GM19240 (cell line): Measurements from ENCODE around the gene ANKRD36.
"Not testable (repeated sequence)": the region's sequence is repeated elsewhere in the genome, so short reads cannot be mapped to it uniquely, and the experiment has no call there.

Experiments used
- DNase-seq: peaks from one replicate; pipeline ENCODE4 v3.0.0; 2011; ENCODE audit warnings: low spot score; ENCODE audit not compliant: insufficient read length

Gene ANKRD36

DNA sequence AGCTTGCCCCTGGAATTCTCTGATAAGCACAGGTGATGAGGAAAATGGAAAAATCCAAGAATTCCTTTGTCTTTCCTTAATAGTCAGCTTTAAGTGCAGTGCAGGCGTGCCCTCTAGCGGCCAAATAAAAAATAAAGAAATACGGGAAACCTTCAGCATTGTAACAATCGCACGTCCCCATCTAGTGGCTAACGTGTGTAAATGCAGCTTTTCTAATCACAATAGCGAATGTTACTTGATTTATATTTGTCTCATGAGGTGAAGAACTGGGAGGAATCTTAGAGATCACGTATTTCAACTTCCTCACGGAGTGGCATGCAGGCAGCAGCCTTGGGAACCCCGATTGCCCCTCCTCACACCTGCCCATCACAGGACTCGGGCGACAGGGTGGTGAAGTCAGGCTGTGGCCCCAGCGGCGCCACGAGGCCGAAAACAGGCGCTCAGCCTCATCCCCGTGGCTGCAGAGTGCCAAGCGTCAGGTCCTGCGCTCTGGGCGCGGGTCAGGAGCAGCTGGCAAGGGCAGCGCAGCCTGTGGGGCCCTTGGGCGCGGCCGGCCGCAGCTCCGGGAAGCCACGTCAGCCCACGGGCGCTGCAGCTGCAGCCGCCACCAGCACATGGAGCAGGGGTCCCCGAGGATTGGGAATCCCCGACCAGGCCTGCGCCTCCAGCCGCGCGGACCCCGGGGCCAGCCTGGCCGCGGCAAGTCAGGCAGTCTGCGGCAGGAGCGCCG lies 468 bp upstream of the ANKRD36 start:
- not testable (repeated sequence) for DNase-seq

DNA sequence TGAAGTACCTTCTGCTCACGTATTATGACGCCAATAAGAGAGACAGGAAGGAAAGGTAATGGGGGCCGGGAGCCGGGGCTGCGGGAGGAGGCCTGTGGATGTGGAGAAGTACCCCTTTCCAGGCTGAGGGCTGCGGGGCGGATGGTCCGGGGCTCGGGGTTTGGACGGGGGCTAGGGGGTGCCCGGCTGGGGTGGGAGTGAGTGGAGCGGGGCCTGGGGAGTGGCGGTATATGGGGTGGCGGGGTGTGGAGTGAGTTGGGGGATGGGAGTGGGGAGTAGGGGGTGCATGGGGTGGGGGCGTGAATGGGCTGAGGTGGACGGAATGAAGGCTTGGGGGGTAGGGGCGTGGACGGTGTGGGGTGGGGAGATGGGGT lies 916 bp downstream of the ANKRD36 start:
- not testable (repeated sequence) for DNase-seq

DNA sequence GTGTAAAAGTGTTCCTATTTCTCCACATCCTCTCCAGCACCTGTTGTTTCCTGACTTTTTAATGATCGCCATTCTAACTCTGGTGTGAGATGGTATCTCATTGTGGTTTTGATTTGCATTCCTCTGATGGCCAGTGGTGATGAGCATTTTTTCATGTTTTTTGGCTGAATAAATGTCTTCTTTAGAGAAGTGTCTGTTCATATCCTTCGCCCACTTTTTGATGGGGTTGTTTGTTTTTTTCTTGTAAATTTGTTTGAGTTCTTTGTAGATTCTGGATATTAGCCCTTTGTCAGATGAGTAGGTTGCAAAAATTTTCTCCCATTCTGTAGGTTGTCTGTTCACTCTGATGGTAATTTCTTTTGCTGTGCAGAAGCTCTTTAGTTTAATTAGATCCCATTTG lies 16.1 kb downstream of the ANKRD36 start:
- DNase-seq = not testable (repeated sequence)

DNA sequence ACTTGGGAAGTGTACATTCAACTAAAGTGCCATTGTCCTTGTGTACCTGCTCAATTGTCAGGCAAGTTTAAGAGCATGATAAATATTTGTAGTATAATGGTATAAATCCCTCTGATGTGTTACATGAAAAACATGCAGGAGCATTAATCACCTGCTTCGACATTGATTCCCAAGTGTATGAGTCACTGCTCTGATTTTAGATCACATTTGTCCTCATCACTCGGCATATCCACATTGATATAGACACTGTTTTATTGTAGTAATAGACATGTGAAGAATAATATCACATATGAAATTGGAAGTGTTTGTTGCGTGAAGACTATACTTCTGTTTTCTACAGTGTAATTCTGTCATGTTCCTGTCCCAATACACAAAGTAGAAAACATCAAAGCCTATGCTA lies 31.1 kb downstream of the ANKRD36 start:
- not testable (repeated sequence) for DNase-seq

DNA sequence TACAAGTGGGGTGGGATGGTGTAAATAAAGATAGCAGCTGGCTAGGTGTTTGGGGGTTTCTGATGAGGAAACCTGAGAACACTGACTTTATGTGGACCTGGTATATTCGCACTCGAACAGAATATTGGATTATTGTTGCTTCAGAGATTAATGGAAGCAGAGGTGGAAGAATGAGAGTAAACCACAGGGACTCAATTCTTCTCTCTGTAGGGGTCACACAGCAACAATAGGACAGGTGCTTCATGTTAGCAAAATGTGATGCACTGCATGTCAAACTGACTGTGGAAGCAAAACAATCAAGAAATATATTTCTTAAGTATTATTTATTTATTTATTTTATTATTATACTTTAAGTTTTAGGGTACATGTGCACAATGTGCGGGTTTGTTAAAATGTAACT lies 53.6 kb downstream of the ANKRD36 start:
- not testable (repeated sequence) for DNase-seq

DNA sequence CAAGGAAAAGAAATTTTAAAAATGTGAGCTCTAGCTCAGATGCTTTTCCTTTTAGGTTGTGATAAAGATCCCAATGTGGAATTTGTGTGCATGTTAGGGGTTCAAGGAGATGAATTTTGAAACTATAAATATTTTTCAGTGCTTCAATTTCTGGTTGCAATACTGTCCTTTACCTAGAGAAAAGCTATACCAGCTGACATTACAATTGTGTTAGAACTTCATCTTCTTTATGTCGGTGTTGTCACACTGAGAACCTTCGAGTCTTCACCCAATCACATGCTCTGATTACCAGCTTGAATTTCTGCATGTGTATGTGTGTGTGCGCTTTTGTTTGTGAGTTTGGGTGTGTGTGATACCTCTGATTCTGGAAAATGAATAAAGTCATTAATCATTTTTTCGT lies 55.0 kb downstream of the ANKRD36 start:
- not testable (repeated sequence) for DNase-seq

DNA sequence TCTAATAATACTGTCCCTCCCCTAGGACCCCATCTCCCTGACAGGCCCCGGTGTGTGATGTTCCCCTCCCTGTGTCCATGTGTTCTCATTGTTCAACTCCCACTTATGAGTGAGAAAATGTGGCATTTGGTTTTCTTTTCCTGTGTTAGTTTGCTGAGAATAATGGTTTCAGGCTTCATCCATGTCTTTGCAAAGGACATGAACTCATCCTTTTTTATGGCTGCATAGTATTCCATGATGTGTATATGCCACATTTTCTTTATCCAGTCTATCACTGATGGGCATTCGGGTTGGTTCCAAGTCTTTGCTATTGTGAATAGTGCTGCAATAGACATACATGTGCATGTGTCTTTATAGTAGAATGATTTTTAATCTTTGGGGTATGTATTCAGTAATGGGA lies 55.6 kb downstream of the ANKRD36 start:
- not testable (repeated sequence) for DNase-seq

DNA sequence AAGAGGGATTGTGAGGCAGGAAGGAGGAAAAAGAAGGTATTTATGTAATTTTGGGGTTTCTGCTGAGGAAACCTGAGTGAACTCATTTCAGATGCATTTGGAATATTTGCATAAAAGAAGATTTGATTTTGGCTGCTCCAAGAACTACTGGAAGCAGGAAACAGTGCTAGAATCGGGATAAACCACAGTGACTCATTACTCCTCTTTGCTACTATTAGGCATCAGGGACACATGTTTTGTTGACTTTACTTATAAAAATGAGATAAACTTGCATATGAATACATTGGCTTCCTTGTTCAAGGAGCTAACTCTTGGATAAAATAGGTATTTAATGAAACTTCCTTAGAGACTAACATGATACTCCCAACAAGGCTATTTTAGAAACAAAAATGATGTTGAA lies 67.4 kb downstream of the ANKRD36 start:
- not testable (repeated sequence) for DNase-seq

DNA sequence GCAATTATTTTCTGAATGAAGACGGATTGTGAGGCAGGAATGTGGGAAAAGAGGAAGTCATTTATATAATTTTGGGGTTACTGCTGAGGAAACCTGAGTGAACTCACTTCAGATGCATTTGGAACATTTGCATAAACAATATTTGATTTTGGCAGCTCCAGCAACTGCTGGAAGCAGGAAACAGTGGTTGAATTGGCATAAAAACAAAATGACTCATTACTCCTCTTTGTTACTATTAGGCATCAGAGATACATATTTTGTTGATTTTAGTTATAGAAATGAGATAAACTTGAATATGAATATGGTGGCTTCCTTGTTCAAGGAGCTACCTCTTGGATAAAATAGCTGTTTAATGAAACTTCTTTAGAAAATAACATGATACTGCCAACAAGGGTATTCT lies 82.4 kb downstream of the ANKRD36 start:
- DNase-seq = not testable (repeated sequence)

DNA sequence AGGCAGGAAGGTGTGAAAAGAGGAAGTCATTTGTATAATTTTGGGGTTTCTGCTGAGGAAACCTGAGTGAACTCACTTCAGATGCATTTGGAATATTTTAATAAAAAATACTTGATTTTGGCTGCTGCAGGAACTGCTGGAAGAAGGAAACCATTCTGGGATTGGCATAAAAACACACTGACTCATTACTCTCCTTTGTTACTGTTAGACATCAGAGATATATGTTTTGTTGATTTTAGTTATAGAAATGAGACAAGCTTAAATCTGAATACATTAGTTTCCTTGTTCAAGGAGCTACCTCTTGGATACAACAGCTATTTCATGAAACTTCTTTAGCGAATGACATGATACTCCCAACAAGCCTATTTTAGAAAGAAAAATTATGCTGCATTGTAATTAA lies 84.3 kb downstream of the ANKRD36 start:
- DNase-seq = not testable (repeated sequence)

DNA sequence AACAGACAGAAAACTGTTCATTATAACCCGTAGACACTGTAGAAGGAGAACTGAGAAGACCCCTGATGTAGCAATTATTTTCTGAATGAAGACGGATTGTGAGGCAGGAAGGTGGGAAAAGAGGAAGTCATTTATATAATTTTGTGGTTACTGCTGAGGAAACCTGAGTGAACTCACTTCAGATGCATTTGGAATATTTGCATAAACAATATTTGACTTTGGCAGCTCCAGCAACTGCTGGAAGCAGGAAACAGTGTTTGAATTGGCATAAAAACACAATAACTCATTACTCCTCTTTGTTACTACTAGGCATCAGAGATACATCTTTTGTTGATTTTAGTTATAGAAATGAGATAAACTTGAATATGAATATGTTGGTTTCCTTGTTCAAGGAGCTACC lies 87.9 kb downstream of the ANKRD36 start:
- not testable (repeated sequence) for DNase-seq

DNA sequence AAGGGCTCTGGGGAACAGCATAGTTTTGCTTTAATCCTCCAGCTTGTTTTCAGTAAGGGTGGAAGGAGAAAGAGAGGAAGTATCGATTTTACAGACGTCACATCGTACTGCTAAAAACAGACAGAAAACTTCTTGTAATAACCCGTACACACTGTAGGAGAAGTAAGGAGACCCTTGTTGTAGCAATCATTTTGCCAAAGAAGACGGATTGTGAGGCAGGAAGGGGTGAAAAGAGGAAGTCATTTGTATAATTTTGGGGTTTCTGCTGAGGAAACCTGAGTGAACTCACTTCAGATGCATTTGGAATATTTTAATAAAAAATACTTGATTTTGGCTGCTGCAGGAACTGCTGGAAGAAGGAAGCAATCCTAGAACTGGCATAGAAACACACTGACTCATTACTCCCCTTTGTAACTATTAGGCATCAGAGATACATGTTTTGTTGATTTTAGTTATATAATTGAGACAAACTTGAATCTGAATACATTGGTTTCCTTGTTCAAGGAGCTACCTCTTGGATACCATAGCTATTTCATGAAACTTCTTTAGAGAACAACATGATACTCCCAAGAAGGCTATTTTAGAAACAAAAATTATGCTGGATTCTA lies 89.8 kb downstream of the ANKRD36 start:
- not testable (repeated sequence) for DNase-seq

DNA sequence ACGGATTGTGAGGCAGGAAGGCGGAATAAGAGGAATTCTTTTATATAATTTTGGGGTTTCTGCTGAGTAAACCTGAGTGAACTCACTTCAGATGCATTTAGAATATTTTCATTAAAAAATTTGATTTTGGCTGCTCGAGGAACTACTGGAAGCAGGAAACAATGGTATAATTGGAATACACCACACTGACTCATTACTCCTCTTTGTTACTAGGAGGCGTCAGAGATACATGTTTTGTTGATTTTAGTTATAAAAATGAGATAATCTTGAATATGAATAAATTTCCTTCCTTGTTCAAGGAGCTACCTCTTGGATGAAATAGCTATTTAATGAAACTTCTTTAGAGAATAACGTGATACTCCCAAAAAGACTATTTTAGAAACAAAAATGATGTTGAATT lies 97.4 kb downstream of the ANKRD36 start:
- no peak for DNase-seq

DNA sequence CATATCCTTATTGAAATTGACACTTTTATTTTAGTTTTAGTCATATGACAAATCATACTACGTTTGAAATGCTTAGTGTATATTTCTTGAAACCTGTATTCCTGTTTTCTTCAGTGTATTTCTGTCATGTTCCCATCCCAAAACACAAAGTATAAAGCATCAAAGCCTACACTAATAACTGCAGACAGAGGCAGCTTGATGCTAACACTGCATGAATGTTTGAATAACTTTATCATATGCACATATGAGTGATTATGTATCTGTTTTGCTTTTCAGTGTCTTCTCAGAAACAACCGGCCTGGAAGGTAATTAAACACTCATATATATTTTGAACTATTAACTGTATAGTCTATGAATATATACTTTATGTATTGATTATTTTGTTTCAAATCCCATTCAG lies 102.1 kb downstream of the ANKRD36 start:
- DNase-seq = not testable (repeated sequence)

DNA sequence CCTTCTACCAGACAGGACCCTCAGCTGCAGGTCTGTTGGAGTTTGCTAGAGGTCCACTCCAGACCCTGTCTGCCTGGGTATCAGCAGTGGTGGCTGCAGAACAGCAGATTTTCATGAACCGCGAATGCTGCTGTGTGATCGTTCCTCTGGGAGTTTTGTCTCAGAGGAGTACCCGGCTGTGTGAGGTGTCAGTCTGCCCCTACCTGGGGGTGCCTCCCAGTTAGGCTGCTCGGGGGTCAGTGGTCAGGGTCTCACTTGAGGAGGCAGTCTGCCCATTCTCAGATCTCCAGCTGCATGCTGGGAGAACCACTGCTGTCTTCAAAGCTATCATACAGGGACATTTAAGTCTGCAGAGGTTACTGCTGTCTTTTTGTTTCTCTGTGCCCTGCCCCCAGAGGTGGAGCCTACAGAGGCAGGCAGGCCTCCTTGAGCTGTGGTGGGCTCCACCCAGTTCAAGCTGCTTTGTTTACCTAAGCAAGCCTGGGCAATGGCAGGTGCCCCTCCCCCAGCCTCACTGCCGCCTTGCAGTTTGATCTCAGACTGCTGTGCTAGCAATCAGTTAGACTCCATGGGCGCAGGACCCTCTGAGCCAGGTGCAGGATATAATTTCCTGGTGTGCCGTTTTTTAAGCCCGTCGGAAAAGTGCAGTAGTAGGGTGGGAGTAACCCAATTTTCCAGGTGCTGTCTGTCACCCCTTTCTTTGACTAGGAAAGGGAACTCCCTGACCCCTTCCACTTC lies 118.1 kb downstream of the ANKRD36 start:
- not testable (repeated sequence) for DNase-seq

DNA sequence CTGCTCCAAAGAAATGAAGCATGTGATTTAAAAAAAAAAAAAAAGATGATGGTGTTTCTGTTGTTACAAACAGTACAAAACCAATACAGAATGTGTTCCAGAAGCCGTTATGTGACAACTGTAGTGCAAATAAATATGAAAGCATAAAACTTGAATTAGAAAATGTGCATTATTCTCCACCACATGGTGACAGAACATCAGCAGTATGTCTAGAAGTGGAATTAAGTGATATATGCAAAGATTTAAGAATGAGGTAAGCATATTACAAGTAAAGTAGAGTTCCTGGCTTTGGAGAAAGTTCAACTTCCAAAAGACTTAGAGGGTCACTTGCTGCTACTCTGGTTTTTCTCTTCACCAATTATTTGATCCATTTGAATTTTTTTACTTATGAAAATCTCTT lies 120.0 kb downstream of the ANKRD36 start:
- not testable (repeated sequence) for DNase-seq

DNA sequence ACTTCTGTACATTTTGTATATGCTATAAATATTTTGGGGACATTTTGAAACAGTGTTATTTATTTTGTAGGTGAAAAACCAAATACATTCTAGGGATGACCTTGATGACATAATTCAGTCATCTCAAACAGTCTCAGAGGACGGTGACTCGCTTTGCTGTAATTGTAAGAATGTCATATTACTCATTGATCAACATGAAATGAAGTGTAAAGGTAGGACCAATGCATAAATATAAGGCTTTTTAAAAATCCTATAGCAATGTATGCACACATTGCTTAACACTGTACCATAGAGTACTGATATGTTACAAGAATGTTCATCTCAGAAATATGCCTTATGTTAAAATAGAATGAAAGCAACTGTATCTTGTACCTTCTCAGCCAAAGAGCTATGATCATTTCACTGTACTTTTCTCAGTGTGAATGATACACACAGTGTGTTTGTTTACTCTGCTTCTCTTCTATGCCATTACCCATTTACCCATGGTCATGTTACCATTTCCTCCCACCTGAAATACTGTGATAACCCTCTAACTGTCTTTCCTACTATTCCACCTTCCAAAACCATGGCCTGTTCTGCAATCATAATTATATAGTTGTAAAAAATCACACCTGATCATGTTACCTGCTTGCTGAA lies 120.8 kb downstream of the ANKRD36 start:
- not testable (repeated sequence) for DNase-seq

DNA sequence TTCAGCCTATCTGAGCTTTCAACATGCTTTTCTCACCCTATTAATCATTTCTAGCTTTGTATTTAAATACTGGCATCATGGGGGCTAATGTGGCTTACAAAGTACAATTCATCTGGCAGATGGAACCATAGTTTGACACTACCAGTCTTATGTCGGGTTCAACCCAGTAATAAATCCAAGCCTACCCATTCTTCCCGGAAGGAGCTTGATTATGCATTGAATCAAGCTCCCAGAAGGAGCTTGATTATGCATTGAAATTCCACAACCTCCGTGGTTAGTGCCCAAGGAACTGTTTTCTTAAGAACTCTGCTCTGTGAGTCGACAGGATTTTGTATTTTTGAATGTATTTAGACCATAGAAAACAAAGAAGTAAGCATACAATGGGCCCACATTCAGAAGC lies 148.2 kb downstream of the ANKRD36 start:
- not testable (repeated sequence) for DNase-seq

DNA sequence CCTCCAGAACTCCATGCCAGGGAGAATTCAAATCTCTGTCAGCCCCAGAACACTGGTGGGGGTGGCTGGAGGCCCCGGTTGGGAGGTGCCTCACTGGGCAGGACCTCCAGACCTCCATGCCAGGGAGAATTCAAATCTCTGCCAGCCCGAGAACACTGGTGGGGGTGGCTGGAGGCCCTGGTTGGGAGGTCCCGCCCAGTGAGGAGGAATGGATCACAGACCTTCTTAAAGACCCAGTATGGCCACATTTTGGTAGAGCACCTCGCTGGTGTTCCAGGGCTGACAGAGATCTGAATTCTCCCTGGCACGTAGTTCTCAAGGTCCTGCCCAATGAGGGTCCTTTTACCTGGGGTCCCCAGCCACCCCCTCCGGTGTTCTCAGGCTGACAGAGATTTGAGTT lies 153.5 kb downstream of the ANKRD36 start:
- DNase-seq = not testable (repeated sequence)

DNA sequence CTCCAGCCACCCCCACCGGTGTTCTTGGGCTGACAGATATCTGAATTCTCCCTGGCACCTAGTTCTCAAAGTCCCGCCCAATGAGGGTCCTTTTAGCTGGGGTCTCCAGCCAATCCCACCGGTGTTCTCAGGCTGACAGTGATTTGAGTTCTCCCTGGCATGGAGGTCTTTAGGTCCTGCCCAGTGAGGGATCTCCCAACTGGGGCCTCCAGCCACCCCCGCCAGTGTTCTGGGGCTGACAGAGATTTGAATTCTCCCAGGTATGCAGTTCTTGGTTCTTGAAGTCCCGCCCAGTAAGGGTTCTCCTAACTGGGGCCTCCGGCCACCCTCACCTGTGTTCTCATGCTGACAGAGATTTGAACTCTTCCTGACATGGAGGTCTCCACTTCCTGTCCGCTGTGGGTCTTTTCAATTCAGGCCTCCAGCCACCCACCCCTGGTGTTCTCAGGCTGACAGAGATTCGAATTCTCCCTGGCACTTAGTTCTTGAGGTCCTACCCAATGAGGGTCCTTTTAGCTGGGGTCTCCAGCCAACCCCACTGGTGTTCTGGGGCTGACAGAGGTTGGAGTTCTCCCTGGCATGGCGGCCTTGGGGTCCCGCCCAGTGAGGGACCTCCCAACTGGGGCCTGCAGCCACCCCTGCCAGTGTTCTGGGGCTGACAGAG lies 154.6 kb downstream of the ANKRD36 start:
- no peak for DNase-seq

DNA sequence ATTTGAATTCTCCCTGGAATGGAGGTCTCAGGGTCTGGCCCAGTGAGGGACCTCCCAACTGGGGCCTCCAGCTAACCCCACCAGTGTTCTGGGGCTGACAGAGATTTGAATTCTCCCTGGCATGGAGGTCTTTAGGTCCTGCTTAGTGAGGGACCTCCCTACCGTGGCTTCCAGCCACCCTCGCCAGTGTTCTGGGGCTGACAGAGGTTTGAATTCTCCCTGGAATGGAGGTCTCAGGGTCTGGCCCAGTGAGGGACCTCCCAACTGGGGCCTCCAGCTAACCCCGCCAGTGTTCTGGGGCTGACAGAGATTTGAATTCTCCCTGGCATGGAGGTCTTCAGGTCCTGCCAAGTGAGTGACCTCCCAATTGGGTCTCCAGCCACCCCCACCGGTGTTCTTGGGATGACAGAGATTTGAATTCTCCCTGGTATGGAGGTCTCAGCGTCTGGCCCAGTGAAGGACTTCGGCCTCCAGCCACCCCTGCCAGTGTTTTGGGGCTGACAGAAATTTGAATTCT lies 155.2 kb downstream of the ANKRD36 start:
- DNase-seq = not testable (repeated sequence)
